Astrocyte (in vitro differentiated cells and primary cell): ENCODE results near the gene SUPT3H. TPM values are rescaled to one million over a fixed set of nuclear protein-coding genes. Genes with fewer than 3 reads are reported as not detected.

Experiments used
- DNase-seq: peaks from one replicate; pipeline ENCODE4 v3.0.0-alpha.2; 2010; ENCODE audit warnings: low read depth
- FAIRE-seq: peaks from 2 replicates; lab custom pipeline; 2011; peaks lifted over from hg19 to GRCh38; lab: Jason Lieb, UNC
- H2AFZ ChIP-seq: 2 replicates; pipeline ENCODE4 v1.6.0; 2012; ENCODE audit warnings: low read depth, low read length, inconsistent platforms
- H3K27ac ChIP-seq: 2 replicates; pipeline ENCODE4 v1.5.1; 2011; ENCODE audit warnings: low read depth, low read length, inconsistent platforms
- H3K27me3 ChIP-seq: 2 replicates; pipeline ENCODE4 v1.6.0; 2011; ENCODE audit warnings: low read length, inconsistent platforms; ENCODE audit not compliant: insufficient read depth
- H3K36me3 ChIP-seq: 2 replicates; pipeline ENCODE4 v1.5.1; 2011; ENCODE audit warnings: low read length, inconsistent platforms; ENCODE audit not compliant: insufficient read depth
- H3K4me1 ChIP-seq: 2 replicates; pipeline ENCODE4 v1.5.1; 2011; ENCODE audit warnings: low read length, inconsistent platforms; ENCODE audit not compliant: insufficient read depth
- H3K4me2 ChIP-seq: 2 replicates; pipeline ENCODE4 v1.6.0; 2012; ENCODE audit warnings: low read length, inconsistent platforms
- H3K4me3 ChIP-seq: 2 replicates; pipeline ENCODE4 v1.5.1; 2011; ENCODE audit warnings: low read depth, mild to moderate bottlenecking, low read length, inconsistent platforms; ENCODE audit not compliant: insufficient read depth
- H3K79me2 ChIP-seq: 2 replicates; pipeline ENCODE4 v1.6.0; 2012; ENCODE audit warnings: mild to moderate bottlenecking, low read length, inconsistent platforms; ENCODE audit not compliant: insufficient read depth
- H3K9ac ChIP-seq: 2 replicates; pipeline ENCODE4 v1.6.0; 2012; ENCODE audit warnings: mild to moderate bottlenecking, low read length, inconsistent platforms
- H3K9me3 ChIP-seq: 2 replicates; pipeline ENCODE4 v1.5.1; 2012; ENCODE audit warnings: low read depth, mild to moderate bottlenecking, low read length, inconsistent platforms; ENCODE audit not compliant: insufficient read depth
- H4K20me1 ChIP-seq: 2 replicates; pipeline ENCODE4 v1.6.0; 2012; ENCODE audit warnings: low read length, inconsistent platforms; ENCODE audit not compliant: insufficient read depth
- H3K27ac Mint-ChIP-seq: one replicate; pipeline ENCODE4 v1.8.0; 2021; ENCODE audit warnings: mild to moderate bottlenecking, mixed read lengths; ENCODE audit not compliant: unreplicated experiment
- H3K27me3 Mint-ChIP-seq: one replicate; pipeline ENCODE4 v1.8.0; 2021; ENCODE audit warnings: low read depth, mixed read lengths; ENCODE audit not compliant: unreplicated experiment
- H3K36me3 Mint-ChIP-seq: one replicate; pipeline ENCODE4 v1.8.0; 2021; ENCODE audit warnings: low read depth, mixed read lengths; ENCODE audit not compliant: unreplicated experiment
- H3K4me1 Mint-ChIP-seq: one replicate; pipeline ENCODE4 v1.8.0; 2021; ENCODE audit warnings: low read depth, mixed read lengths; ENCODE audit not compliant: unreplicated experiment
- H3K4me3 Mint-ChIP-seq: one replicate; pipeline ENCODE4 v1.8.0; 2021; ENCODE audit warnings: mild to moderate bottlenecking, moderate library complexity, mixed read lengths; ENCODE audit not compliant: unreplicated experiment
- H3K9me3 Mint-ChIP-seq: one replicate; pipeline ENCODE4 v1.8.0; 2021; ENCODE audit warnings: mild to moderate bottlenecking, mixed read lengths; ENCODE audit not compliant: unreplicated experiment
- EZH2 ChIP-seq: IDR thresholded peaks from 2 replicates; pipeline ENCODE4 v1.6.1; 2012; ENCODE audit warnings: mild to moderate bottlenecking, low read length, inconsistent platforms; ENCODE audit not compliant: insufficient read depth
- total RNA-seq: library from RNA; stranded (reverse); gene quantifications from 2 replicates; pipeline ENCODE4 v1.2.1, GENCODE V29; 2021
- TF ChIP-seq, protein P1 (sequence below): IDR thresholded peaks from 2 replicates; pipeline ENCODE4 v1.5.1; 2011; ENCODE audit warnings: low read depth, mild to moderate bottlenecking, inconsistent platforms, low read length, moderate library complexity; ENCODE audit not compliant: insufficient read depth

SUPT3H gene
- total RNA-seq, 1 donor from 2014 or later: 12.4 TPM

DNA sequence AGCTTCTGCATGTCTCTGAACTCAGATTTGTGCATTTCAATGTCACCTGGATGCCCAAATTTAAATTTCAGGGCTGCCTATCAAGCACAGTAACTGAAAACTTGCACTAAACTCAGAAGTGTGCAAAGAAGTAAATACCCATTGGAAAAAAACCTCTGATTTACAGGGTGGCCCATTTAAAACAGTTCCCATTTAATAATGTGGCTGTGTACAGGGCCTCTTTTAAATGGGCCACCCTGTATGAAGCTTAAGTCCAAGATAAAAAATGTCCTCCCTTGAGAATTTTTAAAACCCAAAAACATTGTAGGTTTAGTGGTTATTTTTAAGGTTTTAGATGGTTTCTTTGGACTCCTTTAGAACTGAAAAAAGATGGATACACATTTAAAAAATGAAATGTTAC lies 251.7 kb downstream of the SUPT3H start:
- H3K27ac ChIP-seq: no peak overlapping the region
- Mint-ChIP-seq H3K4me3 (no peak overlapping the region), H3K27ac (no peak overlapping the region), H3K9me3 (no peaks in the 10 kb centered on the region), H3K36me3 (no peaks in the 10 kb centered on the region), H3K27me3 (no peaks in the 10 kb centered on the region), H3K4me1 (no peaks in the 10 kb centered on the region)
- H2AFZ ChIP-seq: no peak overlapping the region
- H4K20me1 ChIP-seq: no peaks in the 10 kb centered on the region
- no peak for DNase-seq
- no peak overlapping the region for H3K4me2 ChIP-seq
- H3K9me3 ChIP-seq: no peaks in the 10 kb centered on the region
- no peaks in the 10 kb centered on the region for H3K79me2 ChIP-seq
- no peak for FAIRE-seq
- H3K4me3 ChIP-seq: no peak overlapping the region
- no peak overlapping the region for H3K9ac ChIP-seq
- no peak for TF ChIP-seq EZH2
- TF ChIP-seq, protein P1, sequence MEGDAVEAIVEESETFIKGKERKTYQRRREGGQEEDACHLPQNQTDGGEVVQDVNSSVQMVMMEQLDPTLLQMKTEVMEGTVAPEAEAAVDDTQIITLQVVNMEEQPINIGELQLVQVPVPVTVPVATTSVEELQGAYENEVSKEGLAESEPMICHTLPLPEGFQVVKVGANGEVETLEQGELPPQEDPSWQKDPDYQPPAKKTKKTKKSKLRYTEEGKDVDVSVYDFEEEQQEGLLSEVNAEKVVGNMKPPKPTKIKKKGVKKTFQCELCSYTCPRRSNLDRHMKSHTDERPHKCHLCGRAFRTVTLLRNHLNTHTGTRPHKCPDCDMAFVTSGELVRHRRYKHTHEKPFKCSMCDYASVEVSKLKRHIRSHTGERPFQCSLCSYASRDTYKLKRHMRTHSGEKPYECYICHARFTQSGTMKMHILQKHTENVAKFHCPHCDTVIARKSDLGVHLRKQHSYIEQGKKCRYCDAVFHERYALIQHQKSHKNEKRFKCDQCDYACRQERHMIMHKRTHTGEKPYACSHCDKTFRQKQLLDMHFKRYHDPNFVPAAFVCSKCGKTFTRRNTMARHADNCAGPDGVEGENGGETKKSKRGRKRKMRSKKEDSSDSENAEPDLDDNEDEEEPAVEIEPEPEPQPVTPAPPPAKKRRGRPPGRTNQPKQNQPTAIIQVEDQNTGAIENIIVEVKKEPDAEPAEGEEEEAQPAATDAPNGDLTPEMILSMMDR: no peak
- no peaks in the 10 kb centered on the region for H3K4me1 ChIP-seq
- no peaks in the 10 kb centered on the region for H3K27me3 ChIP-seq
- H3K36me3 ChIP-seq: no peaks in the 10 kb centered on the region

DNA sequence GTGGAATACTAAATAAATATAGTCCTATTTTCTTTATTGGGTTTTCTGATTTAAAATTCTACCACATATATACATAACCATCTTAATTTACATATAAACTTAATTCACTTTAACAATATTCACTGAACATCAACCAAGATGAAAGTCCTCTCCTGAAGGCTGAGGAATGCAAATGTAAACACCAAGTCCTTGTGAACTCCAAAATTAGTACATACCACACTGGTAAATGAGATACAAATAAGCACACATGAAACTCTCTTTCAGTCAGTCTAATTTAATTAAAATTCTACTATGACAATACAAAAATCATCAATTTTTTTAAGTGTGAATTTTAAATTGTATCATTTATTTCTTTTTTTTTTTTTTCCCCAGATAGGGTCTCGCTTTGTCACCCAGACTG lies 254.7 kb downstream of the SUPT3H start:
- no peak overlapping the region for H3K4me2 ChIP-seq
- no peak overlapping the region for H2AFZ ChIP-seq
- no peak for DNase-seq
- Mint-ChIP-seq H3K36me3 (no peaks in the 10 kb centered on the region), H3K9me3 (no peaks in the 10 kb centered on the region), H3K4me1 (no peaks in the 10 kb centered on the region), H3K27me3 (no peaks in the 10 kb centered on the region), H3K27ac (no peak overlapping the region), H3K4me3 (no peak overlapping the region)
- H3K4me3 ChIP-seq: no peak overlapping the region
- no peaks in the 10 kb centered on the region for H4K20me1 ChIP-seq
- no peaks in the 10 kb centered on the region for H3K4me1 ChIP-seq
- no peak for FAIRE-seq
- no peak overlapping the region for H3K27ac ChIP-seq
- TF ChIP-seq EZH2: no peak
- TF ChIP-seq, protein P1: no peak
- H3K27me3 ChIP-seq: no peaks in the 10 kb centered on the region
- no peaks in the 10 kb centered on the region for H3K36me3 ChIP-seq
- no peaks in the 10 kb centered on the region for H3K79me2 ChIP-seq
- H3K9me3 ChIP-seq: no peaks in the 10 kb centered on the region
- no peak overlapping the region for H3K9ac ChIP-seq

GRCh38 chr6:45118754-45119153 lies 259.0 kb downstream of the SUPT3H start:
- H3K79me2 ChIP-seq: no peaks in the 10 kb centered on the region
- no peak overlapping the region for H3K4me2 ChIP-seq
- no peaks in the 10 kb centered on the region for H3K9me3 ChIP-seq
- Mint-ChIP-seq H3K27me3 (no peaks in the 10 kb centered on the region), H3K36me3 (no peaks in the 10 kb centered on the region), H3K4me1 (peaks cover 23% of the 10 kb centered on the region), H3K27ac (no peak overlapping the region), H3K9me3 (no peaks in the 10 kb centered on the region), H3K4me3 (no peak overlapping the region)
- peaks cover 11% of the 10 kb centered on the region for H3K4me1 ChIP-seq
- no peaks in the 10 kb centered on the region for H3K36me3 ChIP-seq
- H3K27ac ChIP-seq: no peak overlapping the region
- H3K4me3 ChIP-seq: no peak overlapping the region
- no peaks in the 10 kb centered on the region for H3K27me3 ChIP-seq
- no peaks in the 10 kb centered on the region for H4K20me1 ChIP-seq
- H2AFZ ChIP-seq: no peak overlapping the region
- H3K9ac ChIP-seq: no peak overlapping the region
- DNase-seq: no peak
- no peak for TF ChIP-seq EZH2
- TF ChIP-seq, protein P1: no peak
- no peak for FAIRE-seq
